Prostate gland (tissue), 2 donors: Measurements from ENCODE around the gene GDPD4.

Source experiments
- CTCF ChIP-seq, 4 experiments: fragments of 200-600 bp in 2 of 4; fragments of 450-650 bp in 2 of 4; sonication (generic) in 2 of 4; IDR thresholded peaks; 1 replicate in 3 of 4; 2 replicates in 1 of 4; pipeline ENCODE4 v1.5.1; 2016 to 2019; ENCODE audit warnings: antibody characterized with exemption in 4 of 4, mild to moderate bottlenecking in 2 of 4, moderate library complexity in 2 of 4
- POLR2A ChIP-seq: fragments of 450-650 bp; IDR thresholded peaks from one replicate; pipeline ENCODE4 v1.6.1; 2016; ENCODE audit warnings: antibody characterized with exemption, mild to moderate bottlenecking

DNA sequence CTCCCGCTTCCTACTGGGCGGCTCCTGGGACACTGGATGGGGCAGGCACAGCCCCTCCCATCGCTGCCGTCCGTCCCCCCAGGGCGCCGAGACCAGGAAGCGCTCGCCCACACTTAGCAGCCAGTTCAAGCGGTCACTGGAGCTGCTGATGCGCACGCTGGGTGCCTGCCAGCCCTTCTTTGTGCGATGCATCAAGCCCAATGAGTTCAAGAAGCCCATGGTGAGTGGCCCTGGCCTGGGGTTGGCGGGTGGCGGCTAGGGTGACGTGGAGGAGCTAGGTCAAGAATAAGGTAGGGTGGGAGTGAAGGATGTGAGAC, 128.9 kb downstream of the GDPD4 start:
- TF ChIP-seq POLR2A (no peak), CTCF (IDR thresholded peaks at IDR 0.05) (no peak)
